HepG2 (cell line): ENCODE data around the gene SCYGR2. TPM values are rescaled to one million over a fixed set of nuclear protein-coding genes. Genes with fewer than 3 reads are reported as not detected.

ENCODE experiments used
- ATAC-seq: fragments of 200-7000 bp; cut with Tn5 transposase; 3 replicates; pipeline ENCODE4 v1.9.1; 2020; ENCODE audit warnings: mild to moderate bottlenecking, moderate library complexity
- BruUV-seq: library from RNA; stranded (reverse); fragments of 400-500 nt; replicated peaks from 2 replicates; lab custom pipeline; 2021; lab: Mats Ljungman, UMichigan
- CTCF ChIA-PET: fragments of 300-600 bp; formaldehyde crosslinking; extraction: SDS; loops from one replicate; lab custom pipeline; 2021; ENCODE audit warnings: low total read pairs, inconsistent platforms, low intra/inter-chr PET ratio; lab: Yijun Ruan, JAX
- POLR2A ChIA-PET: fragments of 350-600 bp; sonication (Branson Sonifier 250); formaldehyde crosslinking; loops from one replicate; lab custom pipeline; 2020; ENCODE audit warnings: antibody characterized with exemption, inconsistent platforms; lab: Yijun Ruan, JAX
- DNase-seq: peaks from one replicate; pipeline ENCODE4 v3.0.0-alpha.2; 2015; ENCODE audit warnings: low spot score
- FAIRE-seq: peaks from 3 replicates; lab custom pipeline; 2011; peaks lifted over from hg19 to GRCh38; lab: Jason Lieb, UNC
- H2AFZ ChIP-seq: one replicate; pipeline ENCODE4 v1.6.1; 2011; ENCODE audit warnings: low read length, inconsistent platforms
- H3K27ac ChIP-seq: fragments of 300-600 bp; 3 replicates; pipeline ENCODE4 v1.8.0; 2011; ENCODE audit warnings: mixed run types, mild to moderate bottlenecking, mixed read lengths, low read length, inconsistent platforms; ENCODE audit not compliant: insufficient read depth; ENCODE audit errors: extremely low read length
- H3K27me3 ChIP-seq, 2 experiments: fragments of 200-600 bp in 1 of 2; 2 replicates in 1 of 2; 3 replicates in 1 of 2; pipeline versions ENCODE4 v1.6.0 to v1.8.0; 2011; ENCODE audit warnings: low read length in 2 of 2, mild to moderate bottlenecking in 2 of 2, moderate library complexity in 2 of 2, inconsistent platforms in 1 of 2; ENCODE audit not compliant: insufficient read depth in 2 of 2, control insufficient read depth in 1 of 2
- H3K36me3 ChIP-seq, 2 experiments: fragments of 200-600 bp in 1 of 2; replicated peaks in 1 of 2; 2 replicates in 1 of 2; 3 replicates in 1 of 2; pipeline versions ENCODE4 v1.5.1 to v1.8.0; 2011; ENCODE audit warnings: low read length in 2 of 2, inconsistent platforms in 1 of 2; ENCODE audit not compliant: insufficient read depth in 2 of 2, control insufficient read depth in 1 of 2
- H3K4me1 ChIP-seq: 2 replicates; pipeline ENCODE4 v1.5.1; 2012; ENCODE audit warnings: low read length, inconsistent platforms; ENCODE audit not compliant: insufficient read depth
- H3K4me2 ChIP-seq: 2 replicates; pipeline ENCODE4 v1.6.0; 2011; ENCODE audit warnings: low read depth, low read length, inconsistent platforms
- H3K4me3 ChIP-seq, 3 experiments: fragments of 200-600 bp in 1 of 3; sonication (generic), shearing (Covaris generic) in 1 of 3; replicated peaks in 1 of 3; 2 replicates each; pipeline ENCODE4 v1.5.1; 2011 to 2016; ENCODE audit warnings: low read length in 3 of 3, inconsistent platforms in 2 of 3, low read depth in 2 of 3, mild to moderate bottlenecking in 2 of 3, control low read depth in 1 of 3, mixed read lengths in 1 of 3; ENCODE audit not compliant: insufficient read depth in 1 of 3
- H3K79me2 ChIP-seq: one replicate; pipeline ENCODE4 v1.6.1; 2011; ENCODE audit warnings: low read length, inconsistent platforms; ENCODE audit not compliant: insufficient read depth
- H3K9ac ChIP-seq: 2 replicates; pipeline ENCODE4 v1.6.0; 2011; ENCODE audit warnings: mild to moderate bottlenecking, low read depth, low read length, inconsistent platforms; ENCODE audit not compliant: insufficient read depth
- H3K9me3 ChIP-seq: 2 replicates; pipeline ENCODE4 v1.5.1; 2012; ENCODE audit warnings: mild to moderate bottlenecking, low read length
- H4K20me1 ChIP-seq: 2 replicates; pipeline ENCODE4 v1.6.0; 2011; ENCODE audit warnings: inconsistent platforms, mild to moderate bottlenecking, low read length, moderate library complexity; ENCODE audit not compliant: insufficient read depth
- LCORL ChIP-seq, 2 experiments: fragments of 450-650 bp in 1 of 2; sonication (generic) in 1 of 2; formaldehyde crosslinking in 1 of 2; IDR thresholded peaks; 2 replicates each; pipeline versions ENCODE4 v1.5.0 to v1.6.1; 2017 to 2020; ENCODE audit warnings: antibody characterized with exemption in 1 of 2, missing genetic modification reagents in 1 of 2
- MLXIP ChIP-seq: sonication (generic); formaldehyde crosslinking; IDR thresholded peaks from 2 replicates; pipeline ENCODE4 v1.9.0; 2021; ENCODE audit warnings: missing genetic modification reagents, borderline replicate concordance
- POLR2AphosphoS2 ChIP-seq: IDR thresholded peaks from 2 replicates; pipeline ENCODE4 v1.6.1; 2011; ENCODE audit warnings: low read depth, low read length, improper control_type of control experiment
- RAD21 ChIP-seq: fragments of 450-650 bp; formaldehyde crosslinking; IDR thresholded peaks from 2 replicates; pipeline ENCODE4 v1.5.0; 2020; ENCODE audit warnings: mild to moderate bottlenecking
- SMARCC2 ChIP-seq: fragments of 450-650 bp; IDR thresholded peaks from 2 replicates; pipeline ENCODE4 v1.6.1; 2017; ENCODE audit warnings: antibody characterized with exemption, mild to moderate bottlenecking
- ZFP82 ChIP-seq: sonication (generic); formaldehyde crosslinking; IDR thresholded peaks from 2 replicates; pipeline ENCODE4 v1.5.1; 2020; ENCODE audit warnings: mild to moderate bottlenecking, missing genetic modification reagents, borderline replicate concordance
- ZFP90 ChIP-seq: sonication (generic); formaldehyde crosslinking; IDR thresholded peaks from 2 replicates; pipeline ENCODE4 v1.8.0; 2022; ENCODE audit warnings: missing genetic modification reagents, mild to moderate bottlenecking, inconsistent platforms, borderline replicate concordance
- WGBS: methylation state at CpG from one replicate; pipeline ENCODE4 v1.1.6; 2017; ENCODE audit warnings: low lambda C conversion rate; 5-methylcytosine and 5-hydroxymethylcytosine counted together
- in situ Hi-C: cut with HindIII; loops from 2 replicates; pipeline ENCODE4 v1.10.0; 2017; ENCODE audit warnings: low pct_unique_long_range_greater_than_20kb; ENCODE audit not compliant: extremely low pct_ligation_motif_present
- intact Hi-C: fragments of 100-400 bp; cut with micrococcal nuclease; formaldehyde crosslinking; loops from one replicate; pipeline ENCODE4 v1.10.0; 2022; ENCODE audit not compliant: unreplicated experiment
- polyA plus RNA-seq, 8 experiments: library from polyadenylated mRNA; depleted of rRNA in 3 of 8; stranded (reverse) in 7 of 8; unstranded in 1 of 8; fragments of >200 nt; fragmentation: Illumina TruSeq in 4 of 8; extraction: Trizol in 4 of 8; gene quantifications; 2 replicates each; pipeline versions ENCODE4 v1.2.1 to v1.2.3, GENCODE V29; 2011 to 2016; ENCODE audit warnings: low read depth in 4 of 8, missing spikeins in 1 of 8, mixed read lengths in 1 of 8; ENCODE audit not compliant: insufficient read depth in 1 of 8
- total RNA-seq, 5 experiments: library from RNA; depleted of rRNA; stranded (reverse); fragments of >200 nt; fragmentation: Illumina TruSeq; extraction: Trizol; gene quantifications; 2 replicates each; pipeline ENCODE4 v1.2.3, GENCODE V29; 2016; ENCODE audit warnings: low read depth in 1 of 5
- TF ChIP-seq, protein P1 (sequence below): sonication (generic); formaldehyde crosslinking; IDR thresholded peaks from 2 replicates; pipeline ENCODE4 v1.4.0; 2020; ENCODE audit warnings: missing genetic modification reagents, borderline replicate concordance

Gene SCYGR2
- total and polyA plus RNA-seq, 2 of the 13 experiments (the other 11 are each of a cell fraction or from before 2014, with no cell fraction given), result not detected

DNA sequence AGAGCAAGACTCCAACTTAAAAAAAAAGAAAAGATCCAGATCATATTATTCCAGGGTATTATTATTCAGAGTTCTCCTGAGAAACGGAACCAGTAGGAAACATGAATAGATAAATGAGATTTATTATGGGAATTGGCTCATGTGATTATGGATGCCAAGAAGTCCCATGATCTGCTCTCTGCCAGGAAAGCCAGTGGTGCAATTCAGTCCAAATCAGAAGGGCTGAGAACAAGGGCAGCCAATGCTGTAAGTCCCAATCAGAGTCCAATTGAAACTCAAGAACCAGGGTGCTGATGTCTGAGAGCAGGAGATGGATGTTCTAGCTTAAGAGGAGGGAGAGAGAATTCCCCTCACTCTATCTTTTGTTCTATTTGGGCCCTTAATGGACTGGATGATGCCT lies 7.8 kb downstream of the SCYGR2 start:
- Histone ChIP-seq H3K4me3 (no peak overlapping the region), H3K27ac (no peak overlapping the region), H3K36me3 (no peaks in the 10 kb centered on the region), H3K9ac (no peak overlapping the region), H3K4me2 (no peak overlapping the region), H3K9me3 (no peaks in the 10 kb centered on the region), H3K4me1 (no peaks in the 10 kb centered on the region), H4K20me1 (no peaks in the 10 kb centered on the region), H2AFZ (no peak overlapping the region), H3K79me2 (no peaks in the 10 kb centered on the region), H3K27me3 (no peaks in the 10 kb centered on the region)
- in situ Hi-C loops (no loop called here), intact Hi-C loops (no loop called here)
- WGBS, result 52% methylated on average over 1 of the region's 1 CpG
- no peak for TF ChIP-seq SMARCC2
- TF ChIP-seq ZFP90 (CRISPR knock-in tag), result no peak
- TF ChIP-seq MLXIP, result no peak
- TF ChIP-seq LCORL (IDR thresholded peaks at IDR 0.05), result no peak
- no peak for TF ChIP-seq LCORL (CRISPR knock-in tag; IDR thresholded peaks at IDR 0.05)
- TF ChIP-seq ZFP82 (CRISPR knock-in tag), result no peak
- TF ChIP-seq POLR2AphosphoS2, result no peak
- TF ChIP-seq, protein P1, sequence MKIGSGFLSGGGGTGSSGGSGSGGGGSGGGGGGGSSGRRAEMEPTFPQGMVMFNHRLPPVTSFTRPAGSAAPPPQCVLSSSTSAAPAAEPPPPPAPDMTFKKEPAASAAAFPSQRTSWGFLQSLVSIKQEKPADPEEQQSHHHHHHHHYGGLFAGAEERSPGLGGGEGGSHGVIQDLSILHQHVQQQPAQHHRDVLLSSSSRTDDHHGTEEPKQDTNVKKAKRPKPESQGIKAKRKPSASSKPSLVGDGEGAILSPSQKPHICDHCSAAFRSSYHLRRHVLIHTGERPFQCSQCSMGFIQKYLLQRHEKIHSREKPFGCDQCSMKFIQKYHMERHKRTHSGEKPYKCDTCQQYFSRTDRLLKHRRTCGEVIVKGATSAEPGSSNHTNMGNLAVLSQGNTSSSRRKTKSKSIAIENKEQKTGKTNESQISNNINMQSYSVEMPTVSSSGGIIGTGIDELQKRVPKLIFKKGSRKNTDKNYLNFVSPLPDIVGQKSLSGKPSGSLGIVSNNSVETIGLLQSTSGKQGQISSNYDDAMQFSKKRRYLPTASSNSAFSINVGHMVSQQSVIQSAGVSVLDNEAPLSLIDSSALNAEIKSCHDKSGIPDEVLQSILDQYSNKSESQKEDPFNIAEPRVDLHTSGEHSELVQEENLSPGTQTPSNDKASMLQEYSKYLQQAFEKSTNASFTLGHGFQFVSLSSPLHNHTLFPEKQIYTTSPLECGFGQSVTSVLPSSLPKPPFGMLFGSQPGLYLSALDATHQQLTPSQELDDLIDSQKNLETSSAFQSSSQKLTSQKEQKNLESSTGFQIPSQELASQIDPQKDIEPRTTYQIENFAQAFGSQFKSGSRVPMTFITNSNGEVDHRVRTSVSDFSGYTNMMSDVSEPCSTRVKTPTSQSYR (CRISPR knock-in tag), result no peak
- TF ChIP-seq RAD21 (CRISPR knock-in tag), result no peak
- DNase-seq, result no peak
- no peak for FAIRE-seq
- POLR2A ChIA-PET, result no interaction called here
- CTCF ChIA-PET, result no interaction called here
- ATAC-seq, result no peak
- BruUV-seq, result no TSS peak
